ENCODE results near the gene PARD6B.
"Not testable (repeated sequence)": the region's sequence is repeated elsewhere in the genome, so short reads cannot be mapped to it uniquely, and the experiment has no call there.

Gene PARD6B

GRCh38 chr20:50731055-50731929 is at the start of gene PARD6B:
Gene PARD6B, plus strand, starts transcription at chr20:50731580. Its CDS starts 207 bp downstream, at chr20:50731787.
- DNase-seq, result peak; percentile 99

- DNase-seq, result no peak
Measured at GRCh38 chr20:50682065-50682464, 49.3 kb upstream of the PARD6B start.

DNA sequence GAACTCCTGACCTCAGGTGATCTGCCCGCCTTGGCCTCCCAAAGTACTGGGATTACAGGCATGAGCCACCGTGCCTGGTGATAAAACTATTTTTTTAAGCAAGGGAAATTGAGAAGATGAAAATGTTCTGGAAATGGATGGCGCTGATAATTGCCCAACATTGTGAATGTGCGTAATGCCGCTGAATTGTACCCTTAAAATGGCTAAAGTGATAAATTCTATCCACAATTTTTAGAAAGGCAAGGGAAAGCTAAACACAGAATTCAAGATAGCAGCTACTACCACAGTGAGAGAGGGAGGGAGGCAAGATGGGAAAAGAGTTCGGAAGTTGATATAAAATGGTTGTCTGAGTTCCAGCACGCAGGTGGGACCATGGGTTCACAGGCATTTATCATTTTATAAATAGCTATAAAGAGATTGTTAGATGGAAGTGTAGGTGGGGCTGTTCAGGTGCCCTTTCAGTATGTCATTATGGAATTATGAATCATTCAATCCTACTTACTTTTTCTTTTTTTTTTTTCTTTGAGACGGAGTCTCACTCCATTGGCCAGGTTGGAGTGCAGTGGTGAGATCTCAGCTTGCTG is 48.3 kb upstream of the PARD6B start:
- no peak for DNase-seq

GRCh38 chr20:50683570-50683969 is 47.8 kb upstream of the PARD6B start:
- DNase-seq, result no peak

DNA sequence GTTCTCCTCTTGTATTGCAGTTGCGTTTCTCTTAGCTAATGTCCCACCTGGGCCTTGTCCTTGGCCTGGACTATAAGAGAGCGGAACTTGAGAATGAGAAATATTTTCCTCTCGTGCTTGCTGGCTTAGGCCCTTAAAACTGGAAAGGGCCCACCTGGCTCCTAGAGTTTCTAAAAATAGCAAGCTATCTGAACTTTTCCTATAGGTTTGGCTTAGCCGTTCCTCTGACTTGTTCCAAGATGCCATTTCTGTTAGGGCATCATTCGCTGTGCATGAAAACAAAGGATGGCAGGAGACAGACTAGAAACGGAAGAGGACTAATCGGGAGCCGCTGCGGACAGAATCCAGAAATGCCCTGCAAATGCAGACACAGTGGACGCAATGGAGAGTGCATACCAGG is 44.6 kb upstream of the PARD6B start:
- no peak for DNase-seq

DNA sequence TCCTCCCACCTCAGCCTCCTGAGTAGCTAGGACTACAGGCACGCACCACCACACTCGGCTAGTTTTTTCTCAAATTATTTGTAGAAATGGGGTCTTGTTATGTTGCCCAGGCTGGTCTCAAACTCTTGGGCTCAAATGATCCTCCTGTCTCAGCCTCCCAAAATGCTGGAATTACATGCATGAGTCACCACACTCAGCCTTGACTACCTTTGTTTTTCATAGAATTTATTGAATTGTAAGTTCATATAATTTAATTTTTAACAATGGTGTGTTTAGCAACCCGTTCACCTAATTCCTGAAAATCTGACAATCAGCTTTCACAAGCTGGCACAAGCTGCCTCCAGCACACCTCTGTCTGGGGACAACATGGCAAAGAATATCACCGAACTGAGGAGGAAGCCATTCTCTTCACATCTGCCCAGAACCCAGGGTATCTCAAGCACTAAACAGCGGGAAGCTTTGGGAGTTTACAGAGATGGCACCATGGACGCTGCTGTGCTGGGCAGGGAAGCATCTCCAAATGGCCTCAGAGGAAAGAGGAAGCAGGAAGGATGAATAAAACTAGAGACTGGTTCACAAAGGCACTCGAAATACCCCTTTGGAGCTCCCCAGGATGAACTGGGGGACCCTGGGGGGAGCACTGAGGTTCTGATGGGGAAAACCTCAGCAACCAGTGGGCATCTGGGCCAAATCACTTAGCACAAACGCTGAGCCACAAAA is 43.0 kb upstream of the PARD6B start:
- no peak for DNase-seq

DNA sequence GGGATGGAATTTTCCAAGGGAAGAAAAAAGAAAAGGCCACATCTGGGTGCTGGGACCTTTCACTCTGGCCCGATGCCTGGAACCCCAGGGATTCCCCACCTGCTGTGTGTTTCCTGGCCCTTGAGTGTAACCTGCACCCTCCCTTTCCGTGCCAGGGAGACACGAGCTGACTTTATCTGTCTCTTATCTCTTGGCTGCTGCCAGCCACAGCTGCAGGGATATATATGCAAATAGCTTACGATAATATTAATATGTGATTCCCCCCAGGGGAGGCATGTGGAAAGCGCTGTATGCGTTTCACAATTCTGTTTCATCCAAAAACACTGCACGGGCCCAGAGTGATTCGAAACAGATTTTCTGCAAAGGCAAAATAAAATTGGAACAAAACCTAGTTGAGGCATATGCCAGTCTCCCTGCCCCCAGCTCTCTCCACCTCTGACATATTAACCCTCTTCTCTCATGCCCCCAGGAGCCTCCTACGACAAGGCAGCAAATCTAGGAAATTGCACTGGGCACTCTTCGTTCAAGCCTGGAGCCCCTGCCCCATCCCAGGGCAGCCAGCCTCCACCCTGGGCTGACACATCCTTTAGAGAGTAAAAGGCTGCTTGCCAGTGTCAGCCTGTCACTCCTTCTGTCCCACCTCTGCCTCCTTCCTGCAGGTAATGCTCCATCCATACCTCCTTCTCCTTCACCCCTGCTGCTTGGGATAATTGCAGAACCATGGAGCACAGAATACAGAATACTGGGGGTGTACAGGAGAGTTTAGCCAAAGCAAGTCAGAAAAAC is 41.3 kb upstream of the PARD6B start:
- peak; percentile 13 for DNase-seq

GRCh38 chr20:50690650-50691572 is 40.5 kb upstream of the PARD6B start, which contains the start of gene RIPOR3:
Gene RIPOR3, minus strand, starts transcription at chr20:50691542. Its CDS starts 414 bp downstream, at chr20:50691128.
- no peak for DNase-seq

DNA sequence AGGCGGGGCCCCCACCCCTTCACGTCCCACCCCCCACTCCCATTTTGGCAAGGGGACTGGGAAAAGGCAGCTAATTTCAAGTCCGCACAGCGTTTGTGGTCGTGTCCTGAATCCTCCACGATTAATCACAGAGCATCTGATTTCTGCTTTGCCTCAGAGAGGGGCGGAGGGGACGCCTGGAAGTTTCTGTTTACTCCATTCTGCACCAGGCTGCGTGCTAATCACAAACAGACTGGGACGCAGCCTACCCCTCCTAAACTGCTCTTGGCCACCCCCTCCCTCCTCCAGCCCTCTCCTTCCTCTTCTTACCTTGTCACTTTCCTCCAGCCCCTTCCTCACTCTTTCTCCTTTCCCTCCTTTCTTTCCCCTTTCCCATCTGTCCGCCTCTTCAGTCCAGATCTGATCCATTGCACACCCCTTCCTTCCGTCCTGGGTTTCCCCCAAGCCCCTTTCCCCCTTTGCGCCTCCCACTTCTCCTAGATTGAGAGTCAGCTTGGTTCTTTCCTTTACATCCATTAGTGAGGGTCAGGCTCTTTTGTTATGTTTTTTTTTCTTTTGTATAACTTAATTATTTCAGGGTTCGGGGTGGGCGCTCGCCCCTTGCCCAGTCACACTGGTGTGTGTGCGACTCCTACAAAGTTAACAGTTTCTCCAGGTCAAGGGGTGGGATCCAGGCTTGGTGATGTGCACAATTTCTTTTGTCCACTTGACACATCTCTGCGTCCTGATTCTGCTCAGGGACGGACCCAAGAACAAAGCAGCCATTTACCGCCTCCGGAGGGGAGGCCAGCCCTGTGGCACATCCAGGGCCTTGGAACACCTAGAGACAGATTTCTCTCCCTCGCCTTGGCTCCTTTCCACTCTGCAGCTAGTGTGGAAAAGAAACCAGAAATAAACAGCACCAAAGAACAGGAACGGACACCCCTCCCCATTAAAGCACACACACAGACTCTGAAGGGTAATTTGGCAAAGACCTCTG is 39.5 kb upstream of the PARD6B start:
- no peak for DNase-seq

- DNase-seq, result no peak
Measured at GRCh38 chr20:50692552-50692933, 38.8 kb upstream of the PARD6B start.

GRCh38 chr20:50693001-50693400 is 38.4 kb upstream of the PARD6B start:
- DNase-seq, result no peak

GRCh38 chr20:50694379-50695134 is 36.8 kb upstream of the PARD6B start:
- no peak for DNase-seq

GRCh38 chr20:50695135-50695872 is 36.1 kb upstream of the PARD6B start:
- no peak for DNase-seq

DNA sequence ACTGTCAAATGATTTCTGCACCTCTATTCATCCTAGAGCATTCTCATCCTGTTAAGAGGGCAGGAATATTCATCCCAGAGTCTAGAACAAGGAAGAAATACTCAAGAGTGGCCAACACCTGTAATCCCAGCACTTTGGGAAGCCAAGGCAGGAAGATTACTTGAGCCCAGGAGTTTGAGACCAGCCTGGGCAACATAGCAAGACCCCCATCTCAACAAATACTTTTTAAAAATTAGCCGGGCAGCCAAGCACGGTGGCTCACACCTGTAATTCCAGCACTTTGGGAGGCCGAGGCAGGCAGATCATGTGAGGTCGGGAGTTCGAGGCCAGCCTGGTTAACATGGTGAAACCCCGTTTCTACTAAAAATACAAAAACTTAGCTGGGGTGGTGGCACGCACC is 33.1 kb upstream of the PARD6B start:
- not testable (repeated sequence) for DNase-seq

DNA sequence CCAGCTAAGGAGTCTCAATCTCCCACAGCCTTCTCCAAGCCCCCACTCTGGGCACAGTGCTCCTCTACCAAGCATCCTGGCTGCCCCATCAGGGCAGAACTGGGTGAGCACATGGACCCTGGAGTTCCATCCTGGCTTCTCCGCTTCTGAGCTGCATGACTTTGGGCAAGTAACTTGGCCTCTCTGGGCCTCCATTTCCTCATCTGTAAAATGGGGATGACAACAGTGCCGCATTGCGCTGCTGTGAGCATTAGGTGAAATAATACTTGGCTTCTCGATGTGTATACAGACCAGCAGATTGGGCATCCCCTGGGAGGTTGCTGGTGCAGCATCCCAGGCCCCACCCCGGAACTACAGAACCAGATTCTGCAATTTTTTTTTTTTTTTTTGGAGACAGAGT is 31.7 kb upstream of the PARD6B start:
- no peak for DNase-seq

GRCh38 chr20:50701041-50701963 is 30.1 kb upstream of the PARD6B start:
- DNase-seq, result no peak

DNA sequence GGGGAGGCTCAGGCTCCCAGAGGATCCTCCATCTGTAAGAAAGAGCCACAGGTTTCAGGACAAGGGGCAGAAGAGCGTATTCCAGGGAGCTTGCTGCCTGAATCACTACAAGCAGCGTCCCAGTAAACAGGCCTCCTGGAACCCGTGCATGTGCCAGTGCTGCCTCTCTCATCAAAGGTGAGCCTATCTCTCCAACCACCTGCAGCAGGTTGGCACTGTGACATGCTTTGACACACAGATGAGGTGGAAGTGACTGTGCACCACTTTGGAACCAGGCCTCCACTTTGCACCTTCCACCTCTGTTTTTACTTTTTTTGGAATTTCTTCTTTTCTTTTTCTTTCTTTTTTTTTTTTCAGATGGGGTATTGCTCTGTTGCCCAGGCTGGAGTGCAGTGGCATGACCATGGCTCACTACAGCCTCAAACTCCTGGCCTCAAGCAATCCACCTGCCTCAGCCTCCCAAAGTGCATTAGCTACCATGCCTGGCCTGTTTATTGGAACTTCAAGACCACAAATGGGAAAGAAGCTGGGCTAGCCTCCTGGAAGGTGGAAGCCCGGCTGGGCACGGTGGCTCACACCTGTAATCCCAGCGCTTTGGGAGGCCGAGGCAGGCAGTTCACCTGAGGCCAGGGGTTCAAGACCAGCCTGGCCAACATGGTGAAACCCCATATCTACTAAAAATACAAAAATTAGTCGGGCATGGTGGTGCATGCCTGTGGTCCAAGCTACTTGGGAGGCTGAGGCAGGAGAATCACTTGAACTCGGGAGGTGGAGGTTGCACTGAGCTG is 27.5 kb upstream of the PARD6B start:
- not testable (repeated sequence) for DNase-seq

All from NCI-H510A (cell line).